NT2/D1 (cell line): ENCODE data around the gene UBTD2.
"Not testable (repeated sequence)": the region's sequence is repeated elsewhere in the genome, so short reads cannot be mapped to it uniquely, and the experiment has no call there.

Experiments used
- DNase-seq: peaks from one replicate; pipeline ENCODE4 v3.0.0-alpha.2; 2011; ENCODE audit warnings: low read depth, low spot score
- H3K27me3 ChIP-seq: 2 replicates; pipeline ENCODE4 v1.6.0; 2011; ENCODE audit warnings: mild to moderate bottlenecking; ENCODE audit not compliant: insufficient read length, insufficient read depth
- H3K36me3 ChIP-seq: 2 replicates; pipeline ENCODE4 v1.6.1; 2011; ENCODE audit warnings: mild to moderate bottlenecking, low read length, mixed read lengths; ENCODE audit not compliant: insufficient read depth, insufficient read length
- H3K4me1 ChIP-seq: 2 replicates; pipeline ENCODE4 v1.5.1; 2011; ENCODE audit not compliant: insufficient read depth, insufficient read length
- H3K4me3 ChIP-seq: 2 replicates; pipeline ENCODE4 v1.5.1; 2011; ENCODE audit warnings: low read depth; ENCODE audit not compliant: insufficient read length
- H3K9ac ChIP-seq: 2 replicates; pipeline ENCODE4 v1.6.0; 2011; ENCODE audit warnings: low read depth; ENCODE audit not compliant: insufficient read length
- H3K9me3 ChIP-seq: 2 replicates; pipeline ENCODE4 v1.5.1; 2011; ENCODE audit warnings: mild to moderate bottlenecking, low read length; ENCODE audit not compliant: insufficient read depth
- SUZ12 ChIP-seq: IDR thresholded peaks from 2 replicates; pipeline ENCODE4 v1.6.1; 2011; ENCODE audit not compliant: insufficient read length, insufficient read depth; ENCODE audit errors: extremely low read depth
- YY1 ChIP-seq: IDR thresholded peaks from 2 replicates; pipeline ENCODE4 v1.6.1; 2011; ENCODE audit not compliant: insufficient read length, insufficient read depth
- ZNF274 ChIP-seq: IDR thresholded peaks from 2 replicates; pipeline ENCODE4 v1.6.1; 2011; ENCODE audit warnings: mild to moderate bottlenecking, low read depth, low read length

UBTD2 gene

GRCh38 chr5:172219296-172219695 lies 64.3 kb downstream of the UBTD2 start:
- no peaks in the 10 kb centered on the region for H3K27me3 ChIP-seq
- no peaks in the 10 kb centered on the region for H3K4me1 ChIP-seq
- DNase-seq, result no peak
- peaks cover 40% of the 10 kb centered on the region for H3K36me3 ChIP-seq
- H3K9ac ChIP-seq, result no peak overlapping the region
- no peak for TF ChIP-seq SUZ12
- TF ChIP-seq ZNF274, result no peak
- no peak for TF ChIP-seq YY1
- no peak overlapping the region for H3K4me3 ChIP-seq
- H3K9me3 ChIP-seq, result no peaks in the 10 kb centered on the region

GRCh38 chr5:172216345-172216744 lies 67.2 kb downstream of the UBTD2 start:
- TF ChIP-seq SUZ12 (no peak), ZNF274 (no peak), YY1 (no peak)
- no peak for DNase-seq

GRCh38 chr5:172213126-172213525 lies 70.4 kb downstream of the UBTD2 start:
- peaks cover 45% of the 10 kb centered on the region for H3K36me3 ChIP-seq
- no peak overlapping the region for H3K9ac ChIP-seq
- TF ChIP-seq SUZ12, result no peak
- TF ChIP-seq YY1, result no peak
- TF ChIP-seq ZNF274, result no peak
- DNase-seq, result no peak
- H3K4me1 ChIP-seq, result no peaks in the 10 kb centered on the region
- H3K9me3 ChIP-seq, result no peaks in the 10 kb centered on the region
- no peaks in the 10 kb centered on the region for H3K27me3 ChIP-seq
- H3K4me3 ChIP-seq, result no peak overlapping the region

More at GRCh38 chr5:172216345-172216744, 67.2 kb downstream of the UBTD2 start:
- Histone ChIP-seq H3K36me3 (peaks cover 40% of the 10 kb centered on the region), H3K4me3 (no peak overlapping the region), H3K27me3 (no peaks in the 10 kb centered on the region), H3K9me3 (no peaks in the 10 kb centered on the region), H3K9ac (no peak overlapping the region), H3K4me1 (no peaks in the 10 kb centered on the region)

- Histone ChIP-seq H3K36me3 (peaks cover 38% of the 10 kb centered on the region), H3K27me3 (no peaks in the 10 kb centered on the region), H3K4me1 (no peaks in the 10 kb centered on the region), H3K9ac (no peak overlapping the region), H3K4me3 (no peak overlapping the region), H3K9me3 (no peaks in the 10 kb centered on the region)
- no peak for DNase-seq
- TF ChIP-seq SUZ12 (no peak), YY1 (no peak)
Measured at GRCh38 chr5:172211676-172212075, 71.9 kb downstream of the UBTD2 start.

- H3K27me3 ChIP-seq, result no peaks in the 10 kb centered on the region
- no peaks in the 10 kb centered on the region for H3K4me1 ChIP-seq
- peaks cover 38% of the 10 kb centered on the region for H3K36me3 ChIP-seq
- no peak overlapping the region for H3K9ac ChIP-seq
- no peak for DNase-seq
- TF ChIP-seq SUZ12 (no peak), YY1 (no peak), ZNF274 (no peak)
- H3K9me3 ChIP-seq, result no peaks in the 10 kb centered on the region
- H3K4me3 ChIP-seq, result no peak overlapping the region
Measured at GRCh38 chr5:172209714-172210113, 73.8 kb downstream of the UBTD2 start.

GRCh38 chr5:172207511-172207910 lies 76.1 kb downstream of the UBTD2 start:
- no peak for DNase-seq
- Histone ChIP-seq H3K4me3 (no peak overlapping the region), H3K4me1 (no peaks in the 10 kb centered on the region), H3K36me3 (peaks cover 30% of the 10 kb centered on the region), H3K9ac (no peak overlapping the region), H3K27me3 (no peaks in the 10 kb centered on the region), H3K9me3 (no peaks in the 10 kb centered on the region)
- TF ChIP-seq ZNF274 (no peak), YY1 (no peak), SUZ12 (no peak)

GRCh38 chr5:172205984-172206383 lies 77.6 kb downstream of the UBTD2 start:
- peaks cover 18% of the 10 kb centered on the region for H3K36me3 ChIP-seq
- H3K9ac ChIP-seq, H3K27me3 ChIP-seq, H3K4me3 ChIP-seq, DNase-seq, H3K4me1 ChIP-seq, H3K9me3 ChIP-seq: not testable (repeated sequence)

GRCh38 chr5:172200476-172200875 lies 83.1 kb downstream of the UBTD2 start:
- peaks cover 9% of the 10 kb centered on the region; the same call in 1 of the 2 replicates for H3K9me3 ChIP-seq
- no peak for DNase-seq
- H3K27me3 ChIP-seq, result no peaks in the 10 kb centered on the region
- H3K36me3 ChIP-seq, result no peaks in the 10 kb centered on the region
- no peak overlapping the region for H3K4me3 ChIP-seq
- TF ChIP-seq ZNF274, result no peak
- no peak overlapping the region for H3K9ac ChIP-seq
- no peaks in the 10 kb centered on the region for H3K4me1 ChIP-seq
